K562 (cell line): Measurements from ENCODE around the gene TMEM132C. TPM values are rescaled to one million over a fixed set of nuclear protein-coding genes. Genes with fewer than 3 reads are reported as not detected.

ENCODE experiments used
- ATAC-seq: fragments of 200-7000 bp; cut with Tn5 transposase; 3 replicates; pipeline ENCODE4 v1.9.1; 2020; ENCODE audit warnings: moderate library complexity
- BruUV-seq: library from RNA; stranded (reverse); fragments of 400-500 nt; replicated peaks from 2 replicates; lab custom pipeline; 2021; lab: Mats Ljungman, UMichigan
- CTCF ChIA-PET: fragments of 300-600 bp; formaldehyde crosslinking; extraction: SDS; loops from one replicate; lab custom pipeline; 2021; ENCODE audit warnings: low intra/inter-chr PET ratio; lab: Yijun Ruan, JAX
- POLR2A ChIA-PET: fragments of 300-600, 350-650 bp; sonication (Branson Sonifier 250); formaldehyde crosslinking; extraction: SDS; loops from one replicate; lab custom pipeline; 2021; ENCODE audit warnings: antibody characterized with exemption, inconsistent platforms; lab: Yijun Ruan, JAX
- DNase-seq, 4 experiments: peaks; one replicate each; pipeline versions ENCODE4 v3.0.0 to v3.0.0-alpha.2; 2011 to 2018; ENCODE audit warnings: low spot score in 3 of 4, mixed read lengths in 3 of 4; ENCODE audit errors: extremely low read depth in 1 of 4
- FAIRE-seq: peaks from 2 replicates; lab custom pipeline; 2011; peaks lifted over from hg19 to GRCh38; lab: Jason Lieb, UNC
- H2AFZ ChIP-seq: 2 replicates; pipeline ENCODE4 v1.6.0; 2011; ENCODE audit warnings: low read depth, low read length, control low read depth, inconsistent platforms
- H3K27ac ChIP-seq: fragments of 200-600 bp; 3 replicates; pipeline ENCODE4 v1.8.0; 2011; ENCODE audit warnings: low read depth, mild to moderate bottlenecking, control low read depth, inconsistent platforms, low read length, moderate library complexity, mixed read lengths; ENCODE audit errors: extremely low read depth
- H3K27me3 ChIP-seq, 2 experiments: fragments of 300-600 bp in 1 of 2; 2 replicates in 1 of 2; 3 replicates in 1 of 2; pipeline versions ENCODE4 v1.6.0 to v1.8.0; 2011; ENCODE audit warnings: inconsistent platforms in 2 of 2, low read length in 2 of 2, mild to moderate bottlenecking in 1 of 2, mixed read lengths in 1 of 2, moderate library complexity in 1 of 2; ENCODE audit not compliant: control insufficient read depth in 2 of 2, insufficient read depth in 2 of 2
- H3K36me3 ChIP-seq: fragments of 300-600 bp; 3 replicates; pipeline ENCODE4 v1.8.0; 2011; ENCODE audit warnings: mild to moderate bottlenecking, low read length, inconsistent platforms; ENCODE audit not compliant: control insufficient read depth, insufficient read depth
- H3K4me1 ChIP-seq, 2 experiments: fragments of 200-600 bp in 1 of 2; replicated peaks in 1 of 2; 2 replicates in 1 of 2; 3 replicates in 1 of 2; pipeline versions ENCODE4 v1.5.1 to v1.8.0; 2011; ENCODE audit warnings: inconsistent platforms in 2 of 2, low read length in 2 of 2, mild to moderate bottlenecking in 1 of 2, mixed read lengths in 1 of 2, moderate library complexity in 1 of 2; ENCODE audit not compliant: control insufficient read depth in 2 of 2, insufficient read depth in 2 of 2
- H3K4me2 ChIP-seq: 2 replicates; pipeline ENCODE4 v1.6.1; 2011; ENCODE audit warnings: low read length, control low read depth, inconsistent platforms, mixed read lengths; ENCODE audit not compliant: insufficient read depth
- H3K4me3 ChIP-seq: fragments of 200-600 bp; sonication (generic), shearing (Covaris generic); 2 replicates; pipeline ENCODE4 v1.5.1; 2016; ENCODE audit warnings: control low read depth, inconsistent platforms
- H3K79me2 ChIP-seq: fragments of 200-600 bp; 3 replicates; pipeline ENCODE4 v1.8.0; 2011; ENCODE audit warnings: low read length, inconsistent platforms; ENCODE audit not compliant: control insufficient read depth, insufficient read depth
- H3K9ac ChIP-seq, 2 experiments: 2 replicates each; pipeline versions ENCODE4 v1.6.0 to v1.6.1; 2011; ENCODE audit warnings: low read depth in 2 of 2, low read length in 2 of 2, control low read depth in 1 of 2, inconsistent platforms in 1 of 2, mild to moderate bottlenecking in 1 of 2, mixed read lengths in 1 of 2; ENCODE audit not compliant: insufficient read depth in 1 of 2
- H3K9me1 ChIP-seq: one replicate; pipeline ENCODE4 v1.6.0; 2011; ENCODE audit warnings: inconsistent platforms, mild to moderate bottlenecking, low read length, moderate library complexity; ENCODE audit not compliant: control insufficient read depth, insufficient read depth
- H3K9me3 ChIP-seq: replicated peaks from 2 replicates; pipeline ENCODE4 v1.5.1; 2011; ENCODE audit warnings: low read depth, low read length, inconsistent platforms; ENCODE audit not compliant: control insufficient read depth, insufficient read depth
- H4K20me1 ChIP-seq: replicated peaks from 2 replicates; pipeline ENCODE4 v1.6.1; 2011; ENCODE audit warnings: low read length, inconsistent platforms, mixed read lengths; ENCODE audit not compliant: control insufficient read depth, insufficient read depth
- CHCHD3 ChIP-seq: fragments of 250-450 bp; sonication (Bioruptor Pico); IDR thresholded peaks from 2 replicates; pipeline ENCODE4 v2.1.2; 2022; ENCODE audit warnings: mild to moderate bottlenecking
- LARP7 ChIP-seq: fragments of 450-650 bp; IDR thresholded peaks from 2 replicates; pipeline ENCODE4 v1.6.1; 2016
- POLR3G ChIP-seq: IDR thresholded peaks from 2 replicates; pipeline ENCODE4 v1.6.1; 2011; ENCODE audit not compliant: insufficient read length, insufficient replicate concordance; ENCODE audit errors: extremely low read depth
- SMARCA4 ChIP-seq: fragments of 450-650 bp; IDR thresholded peaks from 2 replicates; pipeline ENCODE4 v1.6.1; 2016
- TEAD1 ChIP-seq, 2 experiments: fragments of 450-650 bp in 1 of 2; sonication (generic) in 1 of 2; formaldehyde crosslinking; IDR thresholded peaks; 2 replicates each; pipeline versions ENCODE4 v1.4.0 to v1.8.0; 2020 to 2022; ENCODE audit warnings: mild to moderate bottlenecking in 2 of 2, missing genetic modification reagents in 1 of 2
- ZNF282 ChIP-seq: sonication (generic); formaldehyde crosslinking; IDR thresholded peaks from 2 replicates; pipeline ENCODE4 v1.8.1; 2023; ENCODE audit warnings: missing genetic modification reagents
- WGBS: fragments of 100-300 bp; shearing (Covaris generic); methylation state at CpG from one replicate; pipeline ENCODE4 v1.1.6; 2016; ENCODE audit warnings: low coverage, mixed read lengths; ENCODE audit not compliant: insufficient coverage; ENCODE audit errors: missing lambda C conversion rate; 5-methylcytosine and 5-hydroxymethylcytosine counted together
- in situ Hi-C: fragments of 300-500 bp; cut with MboI; formaldehyde crosslinking; loops from 4 replicates; pipeline ENCODE4 v1.15.0; 2018; ENCODE audit warnings: inconsistent platforms, mixed read lengths
- intact Hi-C: fragments of 100-400 bp; cut with micrococcal nuclease; formaldehyde crosslinking; loops from 2 replicates; pipeline ENCODE4 v1.14.2; 2022
- polyA plus RNA-seq, 8 experiments: library from polyadenylated mRNA; depleted of rRNA in 4 of 8; stranded (reverse) in 5 of 8; unstranded in 3 of 8; fragments of >200 nt; fragmentation: Nextera tagmentation in 2 of 8; fragmentation: Illumina TruSeq in 1 of 8; extraction: Ambion mirVana in 2 of 8; extraction: Trizol in 1 of 8; gene quantifications; 2 replicates each; pipeline versions ENCODE4 v1.2.1 to v1.2.3, GENCODE V29; 2011 to 2014; ENCODE audit warnings: inconsistent platforms in 1 of 8, missing spikeins in 1 of 8
- total RNA-seq, 7 experiments: library from RNA; depleted of rRNA in 6 of 7; stranded (reverse); fragments of >200 nt in 6 of 7; fragmentation: Illumina TruSeq in 2 of 7; extraction: Trizol in 2 of 7; gene quantifications; 2 replicates each; pipeline versions ENCODE4 v1.2.1 to v1.2.3, GENCODE V29; 2011 to 2021; ENCODE audit warnings: low replicate concordance in 1 of 7
- TF ChIP-seq, protein P1 (sequence below): fragments of 450-650 bp; IDR thresholded peaks from 2 replicates; pipeline ENCODE4 v1.6.1; 2017; ENCODE audit warnings: antibody characterized with exemption

Gene TMEM132C
- total and polyA plus RNA-seq, 9 of the 15 experiments (the other 6 are each of a cell fraction or from before 2014, with no cell fraction given), result not detected

GRCh38 chr12:128328961-128329360 lies 62.0 kb downstream of the TMEM132C start:
- WGBS, result 10% methylated on average over 8 of the region's 8 CpGs

More at GRCh38 chr12:128328961-128329360, 62.0 kb downstream of the TMEM132C start:
- H3K36me3 ChIP-seq, result no peaks in the 10 kb centered on the region
- no peaks in the 10 kb centered on the region for H3K9me3 ChIP-seq
- BruUV-seq, result no TSS peak
- H3K4me3 ChIP-seq, result no peak overlapping the region
- no peak overlapping the region for H3K4me2 ChIP-seq
- intact Hi-C loops, result no loop called here
- no peak overlapping the region for H3K27ac ChIP-seq
- H4K20me1 ChIP-seq, result no peaks in the 10 kb centered on the region
- ATAC-seq, result no peak
- POLR2A ChIA-PET, result no interaction called here
- CTCF ChIA-PET, result no interaction called here
- TF ChIP-seq LARP7, result no peak
- no peak for TF ChIP-seq ZNF282 (CRISPR knock-in tag)
- no peak for TF ChIP-seq TEAD1 (CRISPR knock-in tag; IDR thresholded peaks at IDR 0.05)
- TF ChIP-seq, protein P1, sequence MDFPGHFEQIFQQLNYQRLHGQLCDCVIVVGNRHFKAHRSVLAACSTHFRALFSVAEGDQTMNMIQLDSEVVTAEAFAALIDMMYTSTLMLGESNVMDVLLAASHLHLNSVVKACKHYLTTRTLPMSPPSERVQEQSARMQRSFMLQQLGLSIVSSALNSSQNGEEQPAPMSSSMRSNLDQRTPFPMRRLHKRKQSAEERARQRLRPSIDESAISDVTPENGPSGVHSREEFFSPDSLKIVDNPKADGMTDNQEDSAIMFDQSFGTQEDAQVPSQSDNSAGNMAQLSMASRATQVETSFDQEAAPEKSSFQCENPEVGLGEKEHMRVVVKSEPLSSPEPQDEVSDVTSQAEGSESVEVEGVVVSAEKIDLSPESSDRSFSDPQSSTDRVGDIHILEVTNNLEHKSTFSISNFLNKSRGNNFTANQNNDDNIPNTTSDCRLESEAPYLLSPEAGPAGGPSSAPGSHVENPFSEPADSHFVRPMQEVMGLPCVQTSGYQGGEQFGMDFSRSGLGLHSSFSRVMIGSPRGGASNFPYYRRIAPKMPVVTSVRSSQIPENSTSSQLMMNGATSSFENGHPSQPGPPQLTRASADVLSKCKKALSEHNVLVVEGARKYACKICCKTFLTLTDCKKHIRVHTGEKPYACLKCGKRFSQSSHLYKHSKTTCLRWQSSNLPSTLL, result no peak
- no peak for TF ChIP-seq SMARCA4
- TF ChIP-seq POLR3G, result no peak
- no peak for TF ChIP-seq CHCHD3 (CRISPR knock-in tag)
- TF ChIP-seq, all 486 proteins: peak for 0
- Histone ChIP-seq H3K9ac (no peak overlapping the region), H3K9me1 (no peaks in the 10 kb centered on the region), H3K4me1 (no peaks in the 10 kb centered on the region), H3K27me3 (no peaks in the 10 kb centered on the region; a peak in 1 of 5 replicates), H2AFZ (no peak overlapping the region), H3K79me2 (no peaks in the 10 kb centered on the region)
- in situ Hi-C loops, result no loop called here
- FAIRE-seq, result no peak
- no peak for DNase-seq
